Natural killer cell (primary cell): Measurements from ENCODE around the gene CAPN10. TPM values are rescaled to one million over a fixed set of nuclear protein-coding genes. Genes with fewer than 3 reads are reported as not detected.

Source experiments
- ATAC-seq, 3 donors: fragments of 150-1000 bp in 2 of 3; fragments of 200-7000 bp in 1 of 3; cut with Tn5 transposase; 1 replicate in 1 of 3; 2 replicates in 2 of 3; pipeline ENCODE4 v1.10.0; 2021; ENCODE audit warnings: mild to moderate bottlenecking in 2 of 3, moderate library complexity in 2 of 3
- DNase-seq, 2 donors: peaks; one replicate each; pipeline versions ENCODE4 v3.0.0 to v3.0.0-alpha.2; 2013 to 2021; ENCODE audit warnings: mixed read lengths in 1 of 2
- H3K27ac ChIP-seq: one replicate; pipeline ENCODE4 v1.5.1; 2013; ENCODE audit warnings: mild to moderate bottlenecking, low read length
- H3K27me3 ChIP-seq: one replicate; pipeline ENCODE4 v1.6.1; 2013; ENCODE audit warnings: low read length; ENCODE audit not compliant: control insufficient read depth, insufficient read depth
- H3K36me3 ChIP-seq: one replicate; pipeline ENCODE4 v1.6.1; 2013; ENCODE audit warnings: low read length; ENCODE audit not compliant: control insufficient read depth, insufficient read depth
- H3K4me1 ChIP-seq: one replicate; pipeline ENCODE4 v1.6.1; 2013; ENCODE audit warnings: low read length; ENCODE audit not compliant: control insufficient read depth, insufficient read depth
- H3K4me3 ChIP-seq: one replicate; pipeline ENCODE4 v1.5.1; 2013; ENCODE audit warnings: low read length
- H3K9me3 ChIP-seq: one replicate; pipeline ENCODE4 v1.6.1; 2013; ENCODE audit warnings: low read length; ENCODE audit not compliant: control insufficient read depth, insufficient read depth
- H3K27ac Mint-ChIP-seq, 2 donors: one replicate each; pipeline ENCODE4 v1.8.0; 2022; ENCODE audit warnings: mild to moderate bottlenecking in 2 of 2, mixed read lengths in 2 of 2, moderate library complexity in 1 of 2
- H3K27me3 Mint-ChIP-seq, 2 donors: one replicate each; pipeline ENCODE4 v1.8.0; 2022; ENCODE audit warnings: low read depth in 2 of 2, mixed read lengths in 2 of 2
- H3K36me3 Mint-ChIP-seq: one replicate; pipeline ENCODE4 v1.8.0; 2022; ENCODE audit warnings: mixed read lengths
- H3K4me1 Mint-ChIP-seq, 2 donors: one replicate each; pipeline ENCODE4 v1.8.0; 2022; ENCODE audit warnings: mixed read lengths in 2 of 2
- H3K4me3 Mint-ChIP-seq: one replicate; pipeline ENCODE4 v1.8.0; 2022; ENCODE audit warnings: mild to moderate bottlenecking, moderate library complexity, mixed read lengths
- H3K9me3 Mint-ChIP-seq, 2 donors: one replicate each; pipeline ENCODE4 v1.8.0; 2022; ENCODE audit warnings: mixed read lengths in 2 of 2
- WGBS: methylation state at CpG from one replicate; pipeline ENCODE4 v1.1.7; 2013; ENCODE audit warnings: missing lambda C conversion rate; ENCODE audit not compliant: insufficient coverage; 5-methylcytosine and 5-hydroxymethylcytosine counted together
- intact Hi-C: fragments of 100-400 bp; cut with micrococcal nuclease; formaldehyde crosslinking; loops from one replicate; pipeline ENCODE4 v1.14.2; 2022
- total RNA-seq, 4 donors: library from RNA; stranded (reverse); fragments of 120-200 nt in 1 of 4; gene quantifications; one replicate each; pipeline versions ENCODE4 v1.2.3 to v1.2.4, GENCODE V29; 2013 to 2022
- TF ChIP-seq, protein P1 (sequence below): fragments of 200-600 bp; IDR thresholded peaks from one replicate; pipeline ENCODE4 v1.8.0; 2022; ENCODE audit warnings: antibody characterized with exemption

CAPN10 gene
- total RNA-seq, 3 donors from 2014 or later (not counting 1 experiment from before 2014, with no cell fraction given): 69.3 to 95.1 (median 91.0) TPM

GRCh38 chr2:240576036-240576435 lies 10.5 kb upstream of the CAPN10 start:
- Mint-ChIP-seq H3K27ac (no peak overlapping the region), H3K4me3 (no peak overlapping the region), H3K27me3 (no peaks in the 10 kb centered on the region), H3K4me1 (peaks cover 31 to 51% of the 10 kb centered on the region in 2 donors), H3K36me3 (no peaks in the 10 kb centered on the region), H3K9me3 (no peaks in the 10 kb centered on the region)
- TF ChIP-seq, protein P1, sequence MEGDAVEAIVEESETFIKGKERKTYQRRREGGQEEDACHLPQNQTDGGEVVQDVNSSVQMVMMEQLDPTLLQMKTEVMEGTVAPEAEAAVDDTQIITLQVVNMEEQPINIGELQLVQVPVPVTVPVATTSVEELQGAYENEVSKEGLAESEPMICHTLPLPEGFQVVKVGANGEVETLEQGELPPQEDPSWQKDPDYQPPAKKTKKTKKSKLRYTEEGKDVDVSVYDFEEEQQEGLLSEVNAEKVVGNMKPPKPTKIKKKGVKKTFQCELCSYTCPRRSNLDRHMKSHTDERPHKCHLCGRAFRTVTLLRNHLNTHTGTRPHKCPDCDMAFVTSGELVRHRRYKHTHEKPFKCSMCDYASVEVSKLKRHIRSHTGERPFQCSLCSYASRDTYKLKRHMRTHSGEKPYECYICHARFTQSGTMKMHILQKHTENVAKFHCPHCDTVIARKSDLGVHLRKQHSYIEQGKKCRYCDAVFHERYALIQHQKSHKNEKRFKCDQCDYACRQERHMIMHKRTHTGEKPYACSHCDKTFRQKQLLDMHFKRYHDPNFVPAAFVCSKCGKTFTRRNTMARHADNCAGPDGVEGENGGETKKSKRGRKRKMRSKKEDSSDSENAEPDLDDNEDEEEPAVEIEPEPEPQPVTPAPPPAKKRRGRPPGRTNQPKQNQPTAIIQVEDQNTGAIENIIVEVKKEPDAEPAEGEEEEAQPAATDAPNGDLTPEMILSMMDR: no peak
- ATAC-seq: no peak
- Histone ChIP-seq H3K27ac (no peak overlapping the region), H3K27me3 (no peaks in the 10 kb centered on the region), H3K4me1 (peaks cover 44% of the 10 kb centered on the region), H3K9me3 (no peaks in the 10 kb centered on the region), H3K4me3 (no peak overlapping the region), H3K36me3 (peaks cover 64% of the 10 kb centered on the region)
- 90% methylated on average over 6 of the region's 6 CpGs for WGBS
- no peak for DNase-seq
- intact Hi-C loops: no loop called here

- no peak overlapping the region for H3K27ac Mint-ChIP-seq
- Histone ChIP-seq H3K36me3 (peaks cover 62% of the 10 kb centered on the region), H3K27me3 (no peaks in the 10 kb centered on the region), H3K4me1 (peaks cover 38% of the 10 kb centered on the region), H3K4me3 (no peak overlapping the region), H3K9me3 (no peaks in the 10 kb centered on the region), H3K27ac (no peak overlapping the region)
- TF ChIP-seq, protein P1: no peak
- H3K4me3 Mint-ChIP-seq: no peak overlapping the region
- no peaks in the 10 kb centered on the region for H3K36me3 Mint-ChIP-seq
- DNase-seq: no peak
- 97% methylated on average over 32 of the region's 32 CpGs for WGBS
- intact Hi-C loops: no loop called here
- peaks cover 26 to 45% of the 10 kb centered on the region in 2 donors for H3K4me1 Mint-ChIP-seq
- ATAC-seq: no peak
- H3K9me3 Mint-ChIP-seq: no peaks in the 10 kb centered on the region
- no peaks in the 10 kb centered on the region for H3K27me3 Mint-ChIP-seq
Measured at GRCh38 chr2:240576436-240577205, 9.9 kb upstream of the CAPN10 start.

- Histone ChIP-seq H3K27me3 (no peaks in the 10 kb centered on the region), H3K9me3 (no peaks in the 10 kb centered on the region), H3K4me3 (no peak overlapping the region), H3K36me3 (peaks cover 55% of the 10 kb centered on the region), H3K4me1 (peaks cover 30% of the 10 kb centered on the region), H3K27ac (no peak overlapping the region)
- intact Hi-C loops: no loop called here
- WGBS: 97% methylated on average over 26 of the region's 26 CpGs
- H3K27me3 Mint-ChIP-seq: no peaks in the 10 kb centered on the region
- TF ChIP-seq, protein P1: no peak
- no peak for ATAC-seq
- no peaks in the 10 kb centered on the region for H3K36me3 Mint-ChIP-seq
- peaks cover 21 to 39% of the 10 kb centered on the region in 2 donors for H3K4me1 Mint-ChIP-seq
- DNase-seq: no peak
- H3K9me3 Mint-ChIP-seq: no peaks in the 10 kb centered on the region
- no peak overlapping the region for H3K27ac Mint-ChIP-seq
- H3K4me3 Mint-ChIP-seq: no peak overlapping the region
Measured at GRCh38 chr2:240577281-240578109, 9.0 kb upstream of the CAPN10 start.
